ENCODE data around the gene GALNT16. TPM values are rescaled to one million over a fixed set of nuclear protein-coding genes. Genes with fewer than 3 reads are reported as not detected.

The GALNT16 gene
- total RNA-seq, 2 experiments from 2014 or later = 0.09 TPM; not detected in 1

GRCh38 chr14:69351911-69352310, 92.0 kb downstream of the GALNT16 start:
- peaks cover 34% of the 10 kb centered on the region for H3K4me1 ChIP-seq (ENCODE audit: insufficient read depth, low read length, poor library complexity, severe bottlenecking)
- POLR2A ChIA-PET = interaction anchor here (0.6 kb wide), 1 partner anchor 28 kb away, joined by 3 read pairs; no protein-coding TSS in a partner anchor
- H3K36me3 ChIP-seq (ENCODE audit: insufficient read depth, low read length) = no peaks in the 10 kb centered on the region
- CTCF ChIA-PET (ENCODE audit: unreplicated experiment) = no interaction called here
- H3K9me2 ChIP-seq (ENCODE audit: insufficient read depth, low read length) = no peaks in the 10 kb centered on the region
- no peak overlapping the region for H2AFZ ChIP-seq (ENCODE audit: low read length)
- no peaks in the 10 kb centered on the region for H4K20me1 ChIP-seq (ENCODE audit: insufficient read depth, low read length)
- intact Hi-C loops (cut with micrococcal nuclease; ENCODE audit: unreplicated experiment) = loop anchor here (5.0 kb wide), 1 partner anchor 110 kb away; no protein-coding TSS in a partner anchor
- no peak overlapping the region for H3K4me3 ChIP-seq (ENCODE audit: low read depth, low read length, poor library complexity, severe bottlenecking)
- TF ChIP-seq EZH2phosphoT487 (IDR thresholded peaks at IDR 0.05; ENCODE audit: borderline replicate concordance, low read depth, low read length) (no peak), CTCF (conservative IDR thresholded peaks at IDR 0.05; ENCODE audit: low read length) (no peak)
- no peaks in the 10 kb centered on the region for H3K9me3 ChIP-seq (ENCODE audit: low read length)
- no peaks in the 10 kb centered on the region for H3K79me2 ChIP-seq (ENCODE audit: insufficient read depth, low read depth, low read length)
- no TSS peak for BruUV-seq (replicated peaks)
- H3K27ac ChIP-seq (ENCODE audit: low read depth, low read length, poor library complexity, severe bottlenecking) = no peak overlapping the region
- no peak overlapping the region for H3K4me2 ChIP-seq (ENCODE audit: low read length)
- no peak for DNase-seq (ENCODE audit: low spot score)

GRCh38 chr14:69353168-69353567, 93.2 kb downstream of the GALNT16 start:
- ChIA-PET CTCF (ENCODE audit: unreplicated experiment) (no interaction called here), POLR2A (no interaction called here)
- H3K79me2 ChIP-seq (ENCODE audit: insufficient read depth, low read depth, low read length) = no peaks in the 10 kb centered on the region
- DNase-seq (ENCODE audit: low spot score) = no peak
- H3K9me3 ChIP-seq (ENCODE audit: low read length) = no peaks in the 10 kb centered on the region
- no peaks in the 10 kb centered on the region for H4K20me1 ChIP-seq (ENCODE audit: insufficient read depth, low read length)
- no peak overlapping the region for H3K4me3 ChIP-seq (ENCODE audit: low read depth, low read length, poor library complexity, severe bottlenecking)
- no peaks in the 10 kb centered on the region for H3K9me2 ChIP-seq (ENCODE audit: insufficient read depth, low read length)
- peaks cover 34% of the 10 kb centered on the region for H3K4me1 ChIP-seq (ENCODE audit: insufficient read depth, low read length, poor library complexity, severe bottlenecking)
- TF ChIP-seq EZH2phosphoT487 (IDR thresholded peaks at IDR 0.05; ENCODE audit: borderline replicate concordance, low read depth, low read length) = no peak
- TF ChIP-seq CTCF (conservative IDR thresholded peaks at IDR 0.05; ENCODE audit: low read length) = no peak
- no TSS peak for BruUV-seq (replicated peaks)
- no peak overlapping the region for H3K4me2 ChIP-seq (ENCODE audit: low read length)
- no peak overlapping the region for H3K27ac ChIP-seq (ENCODE audit: low read depth, low read length, poor library complexity, severe bottlenecking)
- no peak overlapping the region for H2AFZ ChIP-seq (ENCODE audit: low read length)
- intact Hi-C loops (cut with micrococcal nuclease; ENCODE audit: unreplicated experiment) = loop anchor here (5.0 kb wide), 1 partner anchor 111 kb away; no protein-coding TSS in a partner anchor
- H3K36me3 ChIP-seq (ENCODE audit: insufficient read depth, low read length) = no peaks in the 10 kb centered on the region

- H3K9me2 ChIP-seq (ENCODE audit: insufficient read depth, low read length) = no peaks in the 10 kb centered on the region
- H3K4me2 ChIP-seq (ENCODE audit: low read length) = peak overlapping the region; percentile 67
- peak overlapping the region; percentile 87 for H2AFZ ChIP-seq (ENCODE audit: low read length)
- CTCF ChIA-PET (ENCODE audit: unreplicated experiment) = no interaction called here
- no peaks in the 10 kb centered on the region for H3K36me3 ChIP-seq (ENCODE audit: insufficient read depth, low read length)
- no peaks in the 10 kb centered on the region for H4K20me1 ChIP-seq (ENCODE audit: insufficient read depth, low read length)
- intact Hi-C loops (cut with micrococcal nuclease; ENCODE audit: unreplicated experiment) = loop anchor here (1.0 to 5.0 kb wide), 3 partner anchors 46 to 112 kb away; no protein-coding TSS in a partner anchor
- POLR2A ChIA-PET = interaction anchor here (1.0 to 1.5 kb wide), 3 partner anchors 29 to 50 kb away, joined by 3 to 5 read pairs (median 4); partner anchors contain the start of genes ERH and SLC39A9
- peak overlapping the region; percentile 46 for H3K4me3 ChIP-seq (ENCODE audit: low read depth, low read length, poor library complexity, severe bottlenecking)
- no peaks in the 10 kb centered on the region for H3K79me2 ChIP-seq (ENCODE audit: insufficient read depth, low read depth, low read length)
- no peaks in the 10 kb centered on the region for H3K9me3 ChIP-seq (ENCODE audit: low read length)
- peaks cover 34% of the 10 kb centered on the region for H3K4me1 ChIP-seq (ENCODE audit: insufficient read depth, low read length, poor library complexity, severe bottlenecking)
- peak; percentile 86 for DNase-seq (ENCODE audit: low spot score)
- no TSS peak for BruUV-seq (replicated peaks)
- H3K27ac ChIP-seq (ENCODE audit: low read depth, low read length, poor library complexity, severe bottlenecking) = peak overlapping the region; percentile 63
- TF ChIP-seq EZH2phosphoT487 (IDR thresholded peaks at IDR 0.05; ENCODE audit: borderline replicate concordance, low read depth, low read length) = no peak
- TF ChIP-seq CTCF (conservative IDR thresholded peaks at IDR 0.05; ENCODE audit: low read length) = no peak
Observed at GRCh38 chr14:69354383-69355153, 94.6 kb downstream of the GALNT16 start.

All from OCI-LY7 (cell line).